Gastrocnemius medialis (tissue), 4 donors: ENCODE data around the gene STAG1. TPM values are rescaled to one million over a fixed set of nuclear protein-coding genes. Genes with fewer than 3 reads are reported as not detected.
"Not testable (repeated sequence)": the region's sequence is repeated elsewhere in the genome, so short reads cannot be mapped to it uniquely, and the experiment has no call there.

Experiments used
- ATAC-seq, 2 donors: fragments of 150-250 bp; one replicate each; pipeline ENCODE4 v1.9.1; 2016
- DNase-seq, 2 donors: peaks; one replicate each; pipeline ENCODE4 v3.0.0-alpha.2; 2019
- H3K27ac ChIP-seq, 4 donors: fragments of 200-600 bp; sonication (generic); 1 replicate in 1 of 4; 2 replicates in 3 of 4; pipeline ENCODE4 v1.5.1; 2016 to 2018; ENCODE audit warnings: mild to moderate bottlenecking in 2 of 4, moderate library complexity in 1 of 4
- H3K27me3 ChIP-seq, 3 donors: fragments of 200-600 bp; sonication (generic) in 2 of 3; 1 replicate in 1 of 3; 2 replicates in 2 of 3; pipeline versions ENCODE4 v1.5.1 to v1.6.0; 2016 to 2019; ENCODE audit warnings: mild to moderate bottlenecking in 1 of 3, moderate library complexity in 1 of 3
- H3K36me3 ChIP-seq, 2 donors: fragments of 200-600 bp; sonication (generic) in 1 of 2; one replicate each; pipeline ENCODE4 v1.5.1; 2017 to 2018
- H3K4me1 ChIP-seq, 2 donors: fragments of 200-600 bp; sonication (generic) in 1 of 2; one replicate each; pipeline ENCODE4 v1.5.1; 2016 to 2017; ENCODE audit warnings: mild to moderate bottlenecking in 2 of 2
- H3K4me3 ChIP-seq, 4 donors: fragments of 200-600 bp; sonication (generic) in 3 of 4; 1 replicate in 1 of 4; 2 replicates in 3 of 4; pipeline ENCODE4 v1.5.1; 2016 to 2019; ENCODE audit warnings: mild to moderate bottlenecking in 2 of 4
- H3K9me3 ChIP-seq, 3 donors: fragments of 200-600 bp; sonication (generic) in 2 of 3; 1 replicate in 1 of 3; 2 replicates in 2 of 3; pipeline ENCODE4 v1.5.1; 2016 to 2019
- POLR2A ChIP-seq, 2 donors: fragments of 450-650 bp; IDR thresholded peaks; one replicate each; pipeline ENCODE4 v1.6.1; 2017; ENCODE audit warnings: antibody characterized with exemption in 2 of 2, mild to moderate bottlenecking in 2 of 2, moderate library complexity in 2 of 2
- in situ Hi-C, 4 donors: fragments of 200-750 bp; cut with MboI; loops; one replicate each; pipeline versions ENCODE4 v1.15.0 to v1.8.0; 2017; ENCODE audit warnings: low sequenced_read_pairs in 4 of 4
- intact Hi-C: fragments of 100-400 bp; cut with DNase I; formaldehyde crosslinking; loops from one replicate; pipeline ENCODE4 v1.15.1; 2023; ENCODE audit warnings: low total_unique reads
- total RNA-seq, 4 donors: library from RNA; depleted of rRNA; stranded (reverse); fragments of >200 nt; gene quantifications; one replicate each; pipeline versions ENCODE4 v1.1.0 to v1.2.3, GENCODE V29; 2016
- TF ChIP-seq, protein P1 (sequence below), 5 experiments: fragments of 450-650 bp in 3 of 5; fragments of 200-600 bp in 2 of 5; sonication (generic) in 2 of 5; IDR thresholded peaks in 4 of 5; conservative IDR thresholded peaks in 1 of 5; 1 replicate in 4 of 5; 2 replicates in 1 of 5; pipeline ENCODE4 v1.5.1; 2016 to 2019; ENCODE audit warnings: antibody characterized with exemption in 5 of 5, mild to moderate bottlenecking in 3 of 5, moderate library complexity in 3 of 5

STAG1 gene
- total RNA-seq, 4 donors from 2014 or later = 22.2 to 26.2 (median 23.7) TPM

DNA sequence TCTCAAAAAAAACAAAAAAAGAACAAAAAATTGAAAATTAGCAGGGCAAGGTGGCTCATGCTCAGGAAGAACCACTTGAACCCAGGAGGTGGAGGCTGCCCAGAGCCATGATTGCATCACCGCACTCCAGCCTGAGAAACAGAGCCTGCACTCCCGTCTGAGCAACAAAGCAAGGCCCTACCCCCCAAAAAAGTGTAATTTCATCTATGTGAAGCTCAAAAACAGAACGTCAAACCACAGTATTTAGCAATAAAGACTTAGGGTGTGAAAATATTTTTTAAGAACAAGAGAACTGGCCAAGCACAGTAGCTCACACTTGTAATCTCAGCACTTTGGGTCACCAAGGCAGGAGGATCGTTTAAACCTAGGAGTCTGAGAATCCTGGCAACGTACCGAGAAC, 38.2 kb downstream of the STAG1 start:
- no peak overlapping the region for H3K4me3 ChIP-seq
- in situ Hi-C loops (no loop called here), intact Hi-C loops (no loop called here)
- H3K9me3 ChIP-seq = no peaks in the 10 kb centered on the region
- H3K27me3 ChIP-seq = no peaks in the 10 kb centered on the region
- DNase-seq (no peak), ATAC-seq (no peak)
- TF ChIP-seq POLR2A (IDR thresholded peaks at IDR 0.05) = no peak
- TF ChIP-seq, protein P1, sequence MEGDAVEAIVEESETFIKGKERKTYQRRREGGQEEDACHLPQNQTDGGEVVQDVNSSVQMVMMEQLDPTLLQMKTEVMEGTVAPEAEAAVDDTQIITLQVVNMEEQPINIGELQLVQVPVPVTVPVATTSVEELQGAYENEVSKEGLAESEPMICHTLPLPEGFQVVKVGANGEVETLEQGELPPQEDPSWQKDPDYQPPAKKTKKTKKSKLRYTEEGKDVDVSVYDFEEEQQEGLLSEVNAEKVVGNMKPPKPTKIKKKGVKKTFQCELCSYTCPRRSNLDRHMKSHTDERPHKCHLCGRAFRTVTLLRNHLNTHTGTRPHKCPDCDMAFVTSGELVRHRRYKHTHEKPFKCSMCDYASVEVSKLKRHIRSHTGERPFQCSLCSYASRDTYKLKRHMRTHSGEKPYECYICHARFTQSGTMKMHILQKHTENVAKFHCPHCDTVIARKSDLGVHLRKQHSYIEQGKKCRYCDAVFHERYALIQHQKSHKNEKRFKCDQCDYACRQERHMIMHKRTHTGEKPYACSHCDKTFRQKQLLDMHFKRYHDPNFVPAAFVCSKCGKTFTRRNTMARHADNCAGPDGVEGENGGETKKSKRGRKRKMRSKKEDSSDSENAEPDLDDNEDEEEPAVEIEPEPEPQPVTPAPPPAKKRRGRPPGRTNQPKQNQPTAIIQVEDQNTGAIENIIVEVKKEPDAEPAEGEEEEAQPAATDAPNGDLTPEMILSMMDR (IDR thresholded peaks at IDR 0.05 in 4 of 5, conservative IDR thresholded peaks at IDR 0.05 in 1 of 5) = no peak
- H3K27ac ChIP-seq = no peak overlapping the region
- H3K36me3 ChIP-seq = no peaks in the 10 kb centered on the region
- peaks cover 4 to 10% of the 10 kb centered on the region in 2 donors for H3K4me1 ChIP-seq

DNA sequence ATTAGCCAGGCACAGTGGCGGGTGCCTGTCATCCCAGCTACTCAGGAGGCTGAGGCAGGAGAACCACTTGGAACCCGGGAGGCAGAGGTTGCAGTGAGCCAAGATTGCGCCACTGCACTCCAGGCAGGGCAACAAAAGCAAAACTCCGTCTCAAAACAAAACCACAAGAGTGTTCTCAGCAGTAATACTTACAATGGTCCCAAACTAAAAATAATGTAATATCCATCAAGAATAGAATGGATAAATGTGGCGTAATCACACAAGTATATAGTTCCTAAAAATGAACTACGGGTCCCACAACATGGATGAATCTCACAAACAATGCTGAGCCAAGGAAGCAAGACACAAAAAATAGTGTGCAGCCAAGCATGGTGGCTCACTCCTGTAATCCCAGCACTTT, 39.2 kb downstream of the STAG1 start:
- Histone ChIP-seq H3K27ac (no peak overlapping the region), H3K36me3 (no peaks in the 10 kb centered on the region), H3K4me1 (peaks cover 9 to 19% of the 10 kb centered on the region in 2 donors), H3K4me3 (no peak overlapping the region), H3K27me3 (no peaks in the 10 kb centered on the region), H3K9me3 (no peaks in the 10 kb centered on the region)
- intact Hi-C loops (no loop called here), in situ Hi-C loops (no loop called here)
- TF ChIP-seq, protein P1 (IDR thresholded peaks at IDR 0.05 in 4 of 5, conservative IDR thresholded peaks at IDR 0.05 in 1 of 5) = no peak
- no peak for TF ChIP-seq POLR2A (IDR thresholded peaks at IDR 0.05)
- ATAC-seq (no peak), DNase-seq (no peak)

DNA sequence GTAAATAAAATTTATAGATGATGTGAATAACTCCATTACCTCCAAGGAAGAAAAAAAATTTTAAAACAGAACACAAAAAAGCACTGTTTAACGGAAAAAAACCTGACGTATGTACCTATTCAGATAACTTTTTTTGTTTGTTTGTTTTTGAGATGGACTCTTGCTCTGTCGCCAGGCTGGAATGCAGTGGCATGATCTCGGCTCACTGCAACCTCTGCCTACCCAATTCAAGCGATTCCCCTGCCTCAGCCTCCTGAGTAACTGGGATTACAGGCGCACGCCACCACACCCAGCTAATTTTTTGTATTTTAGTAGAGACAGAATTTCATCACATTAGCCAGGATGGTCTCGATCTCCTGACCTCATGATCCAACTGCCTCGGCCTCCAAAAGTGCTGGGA, 40.3 kb downstream of the STAG1 start:
- H3K27me3 ChIP-seq, H3K4me3 ChIP-seq, intact Hi-C loops, H3K27ac ChIP-seq, H3K9me3 ChIP-seq, ATAC-seq, in situ Hi-C loops, H3K36me3 ChIP-seq, DNase-seq: not testable (repeated sequence)
- peaks cover 9 to 25% of the 10 kb centered on the region in 2 donors for H3K4me1 ChIP-seq

DNA sequence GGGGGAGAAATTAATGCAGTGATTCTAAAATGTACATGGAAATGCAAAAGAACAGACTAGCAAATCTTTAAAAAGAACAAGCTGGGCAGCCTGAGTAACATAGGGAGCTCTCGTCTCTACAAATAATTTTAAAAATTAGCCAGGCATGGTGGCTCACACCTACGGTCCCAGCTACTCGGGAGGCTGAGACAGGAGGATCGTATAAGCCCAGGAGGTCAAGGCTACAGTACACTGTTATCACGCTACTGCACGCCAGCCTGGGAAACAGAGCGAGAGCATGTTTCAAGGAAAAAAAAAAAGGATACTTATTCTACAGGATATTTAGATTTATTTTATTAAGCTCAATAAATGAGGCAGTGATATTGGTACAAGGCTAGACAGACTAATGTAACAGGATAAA, 40.9 kb downstream of the STAG1 start:
- Histone ChIP-seq H3K9me3 (no peaks in the 10 kb centered on the region), H3K4me3 (no peak overlapping the region), H3K4me1 (peaks cover 9 to 25% of the 10 kb centered on the region in 2 donors), H3K27me3 (no peaks in the 10 kb centered on the region), H3K27ac (no peak overlapping the region), H3K36me3 (no peaks in the 10 kb centered on the region)
- DNase-seq = no peak
- no peak for ATAC-seq
- intact Hi-C loops (no loop called here), in situ Hi-C loops (no loop called here)
- TF ChIP-seq, protein P1 (IDR thresholded peaks at IDR 0.05 in 4 of 5, conservative IDR thresholded peaks at IDR 0.05 in 1 of 5) = no peak
- no peak for TF ChIP-seq POLR2A (IDR thresholded peaks at IDR 0.05)

DNA sequence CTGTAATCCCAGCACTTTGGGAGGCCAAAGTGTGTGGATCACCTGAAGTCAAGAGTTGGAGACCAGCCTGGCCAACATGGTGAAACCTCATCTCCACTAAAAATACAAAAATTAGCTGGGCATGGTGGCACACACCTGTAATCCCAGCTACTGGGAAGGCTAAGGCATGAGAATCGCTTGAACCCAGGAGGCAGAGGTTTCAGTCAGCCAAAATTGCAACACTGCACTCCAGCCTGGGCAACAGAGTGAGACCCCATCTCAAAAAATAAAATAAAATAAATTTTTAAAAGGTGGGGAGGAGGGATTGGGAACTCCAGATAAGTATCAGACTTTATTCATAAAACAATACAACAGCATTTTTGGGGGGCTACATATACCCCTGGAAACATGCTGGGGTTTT, 42.4 kb downstream of the STAG1 start:
- H3K27ac ChIP-seq, H3K9me3 ChIP-seq, H3K36me3 ChIP-seq, H3K27me3 ChIP-seq, in situ Hi-C loops, H3K4me3 ChIP-seq, DNase-seq, intact Hi-C loops, ATAC-seq: not testable (repeated sequence)
- H3K4me1 ChIP-seq = peaks cover 9 to 25% of the 10 kb centered on the region in 2 donors

DNA sequence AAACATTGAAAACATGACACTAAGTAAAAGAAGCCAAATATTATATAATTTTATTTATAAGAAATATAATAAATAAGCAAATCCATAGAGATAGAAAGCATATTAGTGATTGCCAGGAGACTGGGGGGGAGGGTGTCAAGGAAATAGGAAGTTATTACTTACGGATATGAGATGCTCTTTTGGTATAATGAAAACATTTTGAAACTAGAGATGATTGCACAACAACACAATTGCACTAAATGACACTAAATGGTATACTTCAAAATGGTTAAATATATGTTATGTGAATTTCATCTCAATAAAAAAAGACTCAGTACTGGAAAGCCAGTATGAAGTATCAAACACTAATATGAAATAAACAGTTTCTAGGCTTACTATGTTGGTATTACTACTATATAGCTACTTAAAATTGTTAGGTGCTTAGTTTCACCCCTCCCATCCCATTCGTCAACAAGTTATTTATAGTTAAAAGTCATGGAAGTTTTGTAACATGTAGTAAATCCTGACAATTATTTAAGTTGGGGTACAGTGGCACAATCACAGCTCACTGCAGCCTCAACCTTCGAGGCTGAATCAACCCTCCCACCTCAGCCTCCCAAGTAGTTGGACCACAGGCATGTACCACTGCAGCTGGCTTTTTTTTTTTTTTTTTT, 43.7 kb downstream of the STAG1 start:
- H3K36me3 ChIP-seq = no peaks in the 10 kb centered on the region
- intact Hi-C loops = no loop called here
- in situ Hi-C loops = no loop called here
- H3K4me1 ChIP-seq = peaks cover 9 to 25% of the 10 kb centered on the region in 2 donors
- DNase-seq (no peak), ATAC-seq (peak; percentile 58 to 81)
- no peaks in the 10 kb centered on the region for H3K27me3 ChIP-seq
- H3K4me3 ChIP-seq = no peak overlapping the region
- peak overlapping the region in 3 of 4 donors; percentile 14 to 30 (median 27) for H3K27ac ChIP-seq
- H3K9me3 ChIP-seq = no peaks in the 10 kb centered on the region
- TF ChIP-seq, protein P1 (IDR thresholded peaks at IDR 0.05 in 4 of 5, conservative IDR thresholded peaks at IDR 0.05 in 1 of 5) = no peak
- TF ChIP-seq POLR2A (IDR thresholded peaks at IDR 0.05) = no peak
